Activated T-helper 17 cell treated with anti-CD3 and anti-CD28 coated beads, Interleukin-2, amount 50 U/mL, for 72 hours (primary cell): ENCODE data around the gene ANO6. TPM values are rescaled to one million over a fixed set of nuclear protein-coding genes. Genes with fewer than 3 reads are reported as not detected.
"Not testable (repeated sequence)": the region's sequence is repeated elsewhere in the genome, so short reads cannot be mapped to it uniquely, and the experiment has no call there.

Experiments
- ATAC-seq: fragments of 150-1000 bp; cut with Tn5 transposase; replicated peaks from 2 replicates; pipeline ENCODE4 v1.10.0; 2021; ENCODE audit warnings: mild to moderate bottlenecking, moderate library complexity
- H3K27ac Mint-ChIP-seq: one replicate; pipeline ENCODE4 v1.8.0; 2022; ENCODE audit warnings: mixed read lengths
- H3K27me3 Mint-ChIP-seq: one replicate; pipeline ENCODE4 v1.8.0; 2022; ENCODE audit warnings: mixed read lengths
- H3K36me3 Mint-ChIP-seq: one replicate; pipeline ENCODE4 v1.8.0; 2022; ENCODE audit warnings: low read depth, mild to moderate bottlenecking, mixed read lengths
- H3K4me1 Mint-ChIP-seq: one replicate; pipeline ENCODE4 v1.8.0; 2022; ENCODE audit warnings: mixed read lengths
- H3K4me3 Mint-ChIP-seq: one replicate; pipeline ENCODE4 v1.8.0; 2022; ENCODE audit warnings: mild to moderate bottlenecking, mixed read lengths
- H3K9me3 Mint-ChIP-seq: one replicate; pipeline ENCODE4 v1.8.0; 2022; ENCODE audit warnings: mixed read lengths
- total RNA-seq, 2 donors: library from RNA; stranded (reverse); gene quantifications; one replicate each; pipeline ENCODE4 v1.2.3, GENCODE V29; 2022

The ANO6 gene
- total RNA-seq, 2 donors from 2014 or later: 26.8 to 45.1 TPM

DNA sequence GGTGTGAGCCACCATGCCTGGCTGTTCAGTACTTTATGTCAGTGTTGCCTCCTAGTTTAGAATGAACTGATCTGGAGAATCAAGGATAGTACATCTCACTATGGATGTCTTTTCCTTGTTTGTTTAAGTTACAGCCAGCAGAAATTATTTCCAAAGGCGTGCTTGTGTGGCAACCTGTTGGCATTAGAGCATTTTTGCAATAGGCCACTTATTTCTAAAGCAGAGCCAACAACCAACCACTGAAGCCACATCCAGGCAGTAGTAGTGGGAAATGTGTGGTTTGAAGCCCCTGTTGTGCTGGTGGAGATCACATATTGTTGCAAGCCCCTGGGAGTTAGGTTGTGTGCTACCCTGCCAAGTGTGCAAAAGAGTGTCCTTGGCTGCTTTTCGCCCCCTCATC lies 3.7 kb downstream of the ANO6 start:
- Mint-ChIP-seq H3K27me3 (no peaks in the 10 kb centered on the region), H3K4me1 (peaks cover 38% of the 10 kb centered on the region), H3K27ac (no peak overlapping the region), H3K9me3 (no peaks in the 10 kb centered on the region), H3K4me3 (peak overlapping the region; percentile 10), H3K36me3 (peaks cover 9% of the 10 kb centered on the region)
- no peak for ATAC-seq

DNA sequence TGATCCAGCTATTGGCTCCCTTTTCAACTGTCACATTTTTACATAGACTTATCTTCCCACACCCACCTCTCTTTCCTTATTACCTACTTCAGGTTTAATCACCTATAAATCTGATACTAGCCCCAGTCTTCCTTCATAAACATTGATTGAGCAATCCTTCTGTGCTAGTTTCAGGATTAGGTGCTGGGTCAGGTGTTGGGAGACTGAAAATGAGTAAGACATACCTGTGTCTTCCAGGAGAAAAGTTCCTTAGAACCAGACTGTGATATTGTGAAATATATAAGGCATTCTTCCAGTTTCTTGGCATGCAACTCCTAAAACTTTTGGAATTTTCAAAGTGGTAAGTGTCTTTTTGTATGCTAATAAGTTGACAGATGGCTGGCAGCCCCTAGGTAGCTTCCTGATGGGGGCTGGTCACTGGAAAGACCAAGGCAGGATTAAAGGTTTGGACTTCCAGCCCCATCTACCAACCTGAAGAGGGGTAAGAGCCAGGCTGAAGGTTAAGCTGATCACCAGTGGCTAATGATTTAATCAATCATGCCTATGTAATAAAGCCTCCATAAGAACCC lies 4.6 kb downstream of the ANO6 start:
- Mint-ChIP-seq H3K4me1 (peaks cover 42% of the 10 kb centered on the region), H3K9me3 (no peaks in the 10 kb centered on the region)

DNA sequence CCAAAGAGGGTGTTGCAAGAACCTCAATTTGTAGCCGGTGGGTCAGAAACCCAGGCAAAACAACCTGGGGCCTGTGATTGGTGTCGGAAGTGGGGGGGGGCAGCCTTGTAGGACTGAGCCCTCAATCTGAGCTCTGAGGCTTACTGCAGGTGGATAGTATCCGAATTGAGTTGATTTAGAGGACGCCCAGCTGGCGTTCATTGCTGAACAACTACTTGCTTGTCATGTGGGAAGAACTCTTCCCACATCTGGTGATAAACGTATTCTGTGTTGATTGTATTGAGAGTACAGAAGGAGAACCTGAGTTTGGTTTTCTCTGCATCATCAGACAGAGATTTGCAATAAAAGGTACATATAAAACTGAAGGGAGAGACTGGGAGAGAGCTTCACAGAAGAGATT lies 5.1 kb downstream of the ANO6 start:
- Mint-ChIP-seq H3K27ac (peak overlapping the region; percentile 51), H3K4me1 (peaks cover 42% of the 10 kb centered on the region), H3K36me3 (peaks cover 12% of the 10 kb centered on the region), H3K27me3 (no peaks in the 10 kb centered on the region), H3K4me3 (no peak overlapping the region), H3K9me3 (no peaks in the 10 kb centered on the region)
- no peak for ATAC-seq

More for the DNA sequence above, 4.6 kb downstream of the ANO6 start:
- Mint-ChIP-seq H3K36me3 (peaks cover 12% of the 10 kb centered on the region), H3K27ac (no peak overlapping the region), H3K27me3 (no peaks in the 10 kb centered on the region), H3K4me3 (no peak overlapping the region)
- ATAC-seq: no peak

DNA sequence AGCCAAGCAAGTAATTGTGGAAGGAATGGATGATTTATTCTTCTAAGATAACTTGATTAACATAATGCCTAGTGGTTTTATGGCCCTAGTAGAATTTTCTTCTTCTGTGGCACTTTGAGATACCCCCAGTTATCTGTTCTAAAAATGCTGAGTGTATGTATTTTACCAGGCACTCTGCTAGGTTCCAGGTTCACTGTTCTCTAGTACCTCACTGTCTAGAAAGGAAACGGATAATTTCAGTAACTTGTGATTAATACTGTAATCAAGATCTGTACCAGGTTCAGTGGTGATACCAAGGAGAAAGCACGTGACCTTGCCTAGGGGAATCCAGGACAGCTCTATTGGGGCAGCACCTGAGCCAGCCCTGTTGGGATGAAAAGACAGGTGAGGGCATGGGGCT lies 8.0 kb downstream of the ANO6 start:
- peak; percentile 90 for ATAC-seq
- H3K4me3 Mint-ChIP-seq: peak overlapping the region; percentile 25
- H3K27ac Mint-ChIP-seq: peak overlapping the region; percentile 9
- no peaks in the 10 kb centered on the region for H3K9me3 Mint-ChIP-seq
- peaks cover 10% of the 10 kb centered on the region for H3K36me3 Mint-ChIP-seq
- H3K27me3 Mint-ChIP-seq: no peaks in the 10 kb centered on the region
- peaks cover 50% of the 10 kb centered on the region for H3K4me1 Mint-ChIP-seq

DNA sequence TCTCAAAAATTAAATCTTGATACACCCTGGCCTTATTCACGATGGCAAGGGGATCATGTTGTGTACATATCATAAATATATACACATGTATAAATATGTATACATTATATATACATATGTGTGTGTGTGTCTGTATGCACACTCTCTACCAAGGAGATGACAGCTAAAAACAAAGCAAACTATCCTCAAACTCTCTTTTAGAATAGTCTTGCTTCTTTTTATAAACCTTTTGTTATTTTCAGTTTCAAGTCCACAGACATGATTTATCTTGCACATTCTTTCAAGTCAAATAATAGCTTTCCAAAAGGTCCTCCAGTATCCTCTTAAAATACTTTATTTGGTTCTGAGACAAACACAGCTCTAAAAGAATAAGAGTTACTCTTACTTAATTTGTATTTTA lies 8.4 kb downstream of the ANO6 start:
- ATAC-seq: peak; percentile 28
- Mint-ChIP-seq H3K9me3 (no peaks in the 10 kb centered on the region), H3K27ac (no peak overlapping the region), H3K4me1 (peaks cover 50% of the 10 kb centered on the region), H3K4me3 (no peak overlapping the region), H3K36me3 (peaks cover 10% of the 10 kb centered on the region), H3K27me3 (no peaks in the 10 kb centered on the region)

DNA sequence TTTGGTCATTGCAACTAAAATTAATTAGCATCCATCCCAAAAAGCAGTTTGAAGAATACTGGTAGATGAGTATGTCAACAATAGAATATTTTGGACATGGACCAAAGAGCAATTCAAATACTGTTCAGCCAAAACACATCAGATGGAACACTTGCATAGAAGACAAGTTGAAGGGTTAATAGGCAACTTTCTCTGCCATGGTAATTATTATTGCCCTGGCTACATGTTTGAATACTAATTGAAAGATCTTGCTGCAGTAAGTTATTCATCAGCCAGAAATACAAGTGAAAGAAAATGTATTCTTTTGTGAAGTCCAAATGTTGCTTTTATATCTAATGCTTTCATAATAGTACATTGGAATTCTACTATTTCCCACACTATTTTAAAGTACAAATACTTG lies 10.1 kb downstream of the ANO6 start:
- ATAC-seq: no peak
- Mint-ChIP-seq H3K4me3 (no peak overlapping the region), H3K9me3 (no peaks in the 10 kb centered on the region), H3K36me3 (peaks cover 20% of the 10 kb centered on the region), H3K27ac (no peak overlapping the region), H3K4me1 (peaks cover 40% of the 10 kb centered on the region), H3K27me3 (no peaks in the 10 kb centered on the region)

DNA sequence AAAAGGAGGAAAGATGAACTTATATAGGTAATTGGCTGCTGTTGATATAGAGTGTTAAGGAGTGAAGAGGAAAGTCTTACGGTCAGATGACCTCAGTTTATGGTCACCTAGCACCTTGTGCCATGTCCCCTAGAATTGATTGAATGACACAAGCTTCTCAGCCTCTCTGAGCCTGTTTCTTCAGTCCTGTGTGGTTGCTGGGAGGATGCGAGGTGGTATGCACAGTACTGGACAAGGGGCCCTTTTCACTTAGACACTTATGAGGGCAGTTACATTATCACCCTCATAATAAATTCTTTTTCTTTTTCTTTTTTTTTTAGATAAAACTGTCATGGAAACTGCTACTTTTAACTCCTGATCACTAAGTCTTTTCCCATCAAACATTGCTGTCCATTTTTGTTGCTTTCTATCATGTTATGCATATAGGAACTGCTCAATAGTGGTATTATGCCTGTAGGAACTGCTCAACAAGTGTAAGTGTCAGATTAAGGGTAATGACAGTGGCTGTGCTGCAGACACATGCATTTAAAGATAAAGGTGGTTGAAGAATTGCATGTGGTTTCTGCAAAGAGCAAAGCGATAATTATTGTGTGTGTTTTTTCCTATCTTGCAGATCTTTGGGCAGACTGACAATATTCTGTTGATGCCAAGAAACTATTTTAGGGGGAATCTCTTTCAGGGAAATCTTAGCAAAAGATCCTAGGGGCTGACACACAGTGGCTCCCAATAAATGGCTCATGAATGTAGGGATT lies 11.6 kb downstream of the ANO6 start:
- no peak overlapping the region for H3K4me3 Mint-ChIP-seq
- H3K36me3 Mint-ChIP-seq: peaks cover 20% of the 10 kb centered on the region
- peaks cover 45% of the 10 kb centered on the region for H3K4me1 Mint-ChIP-seq
- no peak overlapping the region for H3K27ac Mint-ChIP-seq
- no peaks in the 10 kb centered on the region for H3K27me3 Mint-ChIP-seq
- ATAC-seq: no peak
- no peaks in the 10 kb centered on the region for H3K9me3 Mint-ChIP-seq

DNA sequence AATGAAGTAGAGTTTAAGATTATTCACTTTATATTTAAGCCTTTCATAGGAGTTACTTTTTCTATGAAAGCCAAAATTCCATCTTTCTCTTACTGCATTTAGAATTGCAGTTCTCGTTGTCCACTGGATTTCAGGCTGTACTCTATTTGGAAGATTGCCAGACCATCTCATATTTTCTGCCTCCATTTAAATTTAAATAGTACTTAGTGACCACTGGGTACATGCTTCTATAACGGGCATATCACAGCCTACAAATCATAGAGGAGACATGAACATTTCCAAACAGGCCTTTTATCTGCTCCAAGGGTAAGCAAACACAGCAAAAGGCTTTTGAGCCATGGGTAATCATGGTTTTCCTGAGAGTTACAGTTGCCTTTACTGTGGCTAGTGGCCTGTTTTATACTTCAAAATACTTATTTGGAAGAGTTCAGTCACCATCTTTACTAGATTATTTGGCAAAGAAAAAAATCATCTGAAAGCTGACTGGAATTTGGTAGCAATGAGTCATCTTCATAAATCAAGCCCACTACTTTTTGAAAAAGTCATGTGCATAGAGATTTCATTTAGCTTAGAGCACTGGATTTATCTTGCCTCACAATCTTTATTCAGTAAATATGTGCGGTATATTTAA lies 15.7 kb downstream of the ANO6 start:
- Mint-ChIP-seq H3K9me3 (no peaks in the 10 kb centered on the region), H3K4me3 (peak overlapping the region; percentile 72), H3K27me3 (no peaks in the 10 kb centered on the region), H3K36me3 (peaks cover 33% of the 10 kb centered on the region), H3K4me1 (peaks cover 53% of the 10 kb centered on the region), H3K27ac (peak overlapping the region; percentile 95)
- no peak for ATAC-seq

DNA sequence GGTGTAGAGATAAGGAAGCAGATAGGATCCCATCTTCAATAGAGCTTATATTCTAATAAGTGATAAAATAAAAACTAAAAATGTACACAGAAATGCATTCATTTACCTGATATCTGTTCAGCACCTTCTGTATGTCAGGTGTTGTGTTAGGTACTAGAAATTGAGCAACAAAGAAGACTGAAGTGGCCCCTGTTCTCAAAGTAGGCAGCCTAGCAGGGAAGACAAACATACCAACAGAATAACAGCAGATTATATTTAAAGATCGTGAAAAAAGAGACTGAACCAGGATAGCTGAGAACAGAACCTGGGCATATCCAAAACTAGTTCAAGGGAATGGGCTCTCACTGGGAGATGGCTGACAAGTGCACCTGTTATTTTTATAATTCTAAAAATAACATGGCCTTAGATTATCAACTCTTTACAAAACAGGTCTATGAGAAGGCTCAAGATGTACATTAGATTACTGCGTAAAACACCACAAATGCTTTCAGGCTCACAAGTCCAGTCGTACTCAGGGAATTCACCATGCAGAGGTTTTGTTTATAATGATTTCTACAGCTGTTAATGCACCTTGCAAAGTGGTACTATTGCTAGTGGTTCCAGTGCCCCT lies 16.4 kb downstream of the ANO6 start:
- H3K27ac Mint-ChIP-seq: peak overlapping the region; percentile 95
- peaks cover 57% of the 10 kb centered on the region for H3K4me1 Mint-ChIP-seq
- H3K36me3 Mint-ChIP-seq: peaks cover 30% of the 10 kb centered on the region
- peak overlapping the region; percentile 72 for H3K4me3 Mint-ChIP-seq
- no peaks in the 10 kb centered on the region for H3K9me3 Mint-ChIP-seq
- no peaks in the 10 kb centered on the region for H3K27me3 Mint-ChIP-seq
- ATAC-seq: no peak

DNA sequence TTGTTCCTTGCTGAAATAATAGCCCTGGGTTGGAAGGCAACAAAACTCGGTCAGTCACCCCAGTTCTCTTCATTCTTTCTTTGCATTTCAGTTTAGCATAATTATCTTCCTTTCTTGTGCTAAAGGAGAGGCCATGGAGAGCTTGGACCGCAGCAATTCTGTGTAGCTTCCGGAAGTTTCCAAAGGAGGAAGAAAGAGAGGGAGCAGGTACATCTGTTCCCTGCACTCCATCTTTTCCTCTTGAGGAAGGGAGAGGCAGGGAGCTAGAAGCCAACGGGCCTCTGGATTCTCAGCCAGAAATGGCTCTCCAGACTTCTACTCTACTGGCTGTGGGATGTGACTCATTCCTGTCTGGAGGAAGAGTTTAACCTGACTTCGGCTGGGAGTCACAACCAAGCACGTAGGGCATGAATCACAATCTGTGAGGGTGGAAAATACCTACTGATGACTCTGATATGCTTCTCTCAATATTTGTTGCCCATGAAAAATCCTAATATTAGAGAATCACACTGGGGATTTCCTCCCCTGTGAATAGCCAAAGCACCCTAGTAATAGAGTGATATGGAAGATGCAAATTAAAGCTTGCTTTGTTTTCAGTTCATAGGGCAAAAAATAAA lies 17.0 kb downstream of the ANO6 start:
- ATAC-seq: peak; percentile 84
- peak overlapping the region; percentile 95 for H3K27ac Mint-ChIP-seq
- no peaks in the 10 kb centered on the region for H3K9me3 Mint-ChIP-seq
- peaks cover 51% of the 10 kb centered on the region for H3K4me1 Mint-ChIP-seq
- peaks cover 27% of the 10 kb centered on the region for H3K36me3 Mint-ChIP-seq
- H3K4me3 Mint-ChIP-seq: peak overlapping the region; percentile 72
- H3K27me3 Mint-ChIP-seq: no peaks in the 10 kb centered on the region

DNA sequence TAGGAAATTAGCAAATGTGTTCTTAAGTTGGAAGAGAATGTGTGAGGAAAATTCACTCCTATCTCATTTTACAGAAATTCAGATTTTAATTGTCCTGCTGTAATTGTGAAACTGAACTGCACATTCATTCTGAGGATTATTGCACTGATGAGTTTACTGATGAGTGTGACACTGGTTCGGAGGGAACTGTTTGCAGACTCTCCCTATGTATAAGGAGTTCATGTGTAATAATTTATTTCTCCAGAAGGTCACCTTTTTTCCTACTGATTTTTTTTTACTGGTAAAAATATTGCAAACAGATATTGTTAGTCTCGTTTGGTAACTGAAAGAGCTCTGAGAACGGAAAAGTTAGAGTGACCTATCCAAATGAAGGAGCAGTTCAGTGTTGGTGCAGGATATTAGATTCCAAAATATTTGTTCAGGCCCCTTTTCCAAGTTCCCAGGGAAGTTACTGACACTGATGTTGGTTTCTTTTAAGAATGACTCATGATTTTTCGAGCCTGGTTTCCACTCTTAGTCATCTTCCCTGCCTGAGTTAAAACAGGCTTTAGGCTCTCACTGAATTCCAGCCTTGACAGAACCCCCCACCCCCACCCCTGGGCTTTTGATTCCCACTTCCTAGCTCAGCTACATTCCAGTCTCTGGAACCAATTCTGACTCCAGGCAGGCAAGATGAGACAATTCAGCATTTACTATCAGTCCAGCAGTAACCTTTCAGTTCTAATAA lies 18.4 kb downstream of the ANO6 start:
- H3K4me1 Mint-ChIP-seq: peaks cover 61% of the 10 kb centered on the region
- ATAC-seq: peak; percentile 50
- peaks cover 27% of the 10 kb centered on the region for H3K36me3 Mint-ChIP-seq
- no peaks in the 10 kb centered on the region for H3K27me3 Mint-ChIP-seq
- peak overlapping the region; percentile 95 for H3K27ac Mint-ChIP-seq
- no peaks in the 10 kb centered on the region for H3K9me3 Mint-ChIP-seq
- H3K4me3 Mint-ChIP-seq: peak overlapping the region; percentile 72

DNA sequence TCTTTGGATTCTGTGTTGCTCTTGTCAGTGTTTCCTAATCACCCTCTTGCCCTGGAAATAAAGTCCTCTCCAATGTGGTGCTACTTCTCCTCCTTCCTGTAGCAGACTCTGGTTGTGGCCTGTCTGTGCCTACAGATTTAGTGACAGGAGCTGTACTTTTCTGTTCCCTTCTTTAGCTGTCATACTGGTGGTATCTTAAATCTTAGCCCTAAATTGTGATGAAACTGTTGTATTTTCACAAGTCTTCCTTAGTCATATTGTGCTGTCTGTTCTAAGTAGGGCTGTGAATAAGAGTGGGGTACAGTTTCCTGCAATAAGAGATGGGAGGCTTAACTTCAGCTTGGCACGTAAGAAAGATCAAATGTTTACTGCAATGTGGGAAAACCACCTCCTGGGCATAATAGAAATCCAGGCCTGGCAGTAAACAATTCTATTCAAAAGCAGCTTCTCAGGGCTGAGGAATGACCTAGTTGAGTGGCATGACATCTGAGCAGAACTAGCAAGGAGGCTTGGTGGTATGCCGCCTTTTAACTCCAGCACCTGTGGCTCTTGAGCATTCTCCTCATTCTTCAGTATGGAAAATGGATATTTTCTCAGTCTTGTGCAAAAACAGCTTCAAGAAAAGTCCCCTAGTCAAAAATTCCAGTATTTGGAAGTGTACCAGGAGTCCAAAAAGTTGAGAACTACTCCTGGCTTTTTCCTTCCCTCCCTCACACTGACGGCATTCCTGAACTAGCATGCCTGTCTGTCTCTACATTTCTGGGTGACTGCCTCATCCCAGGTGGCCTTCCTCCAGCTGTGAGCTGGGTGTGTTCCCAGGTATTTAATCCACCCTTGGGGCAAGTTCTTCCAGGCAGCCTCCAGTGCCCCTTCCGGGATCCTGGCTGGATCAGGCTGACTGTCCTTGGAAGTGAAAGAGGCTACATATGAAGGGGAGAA lies 19.5 kb downstream of the ANO6 start:
- peak overlapping the region; percentile 95 for H3K27ac Mint-ChIP-seq
- H3K27me3 Mint-ChIP-seq: no peaks in the 10 kb centered on the region
- peak overlapping the region; percentile 72 for H3K4me3 Mint-ChIP-seq
- peak; percentile 74 for ATAC-seq
- H3K9me3 Mint-ChIP-seq: no peaks in the 10 kb centered on the region
- H3K4me1 Mint-ChIP-seq: peaks cover 70% of the 10 kb centered on the region
- peaks cover 18% of the 10 kb centered on the region for H3K36me3 Mint-ChIP-seq

DNA sequence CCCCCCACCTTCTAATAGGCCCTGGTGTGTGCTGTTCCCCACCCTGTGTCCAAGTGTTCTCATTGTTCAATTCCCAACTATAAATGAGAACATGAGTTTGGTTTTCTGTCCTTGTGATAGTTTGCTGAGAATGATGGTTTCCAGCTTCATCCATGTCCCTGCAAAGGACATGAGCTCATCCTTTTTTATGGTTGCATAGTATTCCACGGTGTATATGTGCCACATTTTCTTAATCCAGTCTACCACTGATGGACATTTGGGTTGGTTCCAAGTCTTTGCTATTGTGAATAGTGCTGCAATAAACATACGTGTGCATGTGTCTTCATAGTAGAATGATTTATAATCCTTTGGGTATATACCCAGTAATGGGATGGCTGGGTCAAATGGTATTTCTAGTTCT lies 20.5 kb downstream of the ANO6 start:
- H3K9me3 Mint-ChIP-seq, ATAC-seq, H3K27me3 Mint-ChIP-seq: not testable (repeated sequence)
- H3K4me1 Mint-ChIP-seq: peaks cover 75% of the 10 kb centered on the region
- H3K36me3 Mint-ChIP-seq: peaks cover 18% of the 10 kb centered on the region
- peak overlapping the region; percentile 9 for H3K27ac Mint-ChIP-seq
- peak overlapping the region; percentile 38 for H3K4me3 Mint-ChIP-seq
